DOHH2 (cell line): ENCODE data around the gene SERPINB7.

ENCODE experiments used
- EZH2phosphoT487 ChIP-seq: fragments of 200-600 bp; sonication (generic); IDR thresholded peaks from 2 replicates; pipeline ENCODE4 v1.6.1; 2017; ENCODE audit warnings: borderline replicate concordance, mild to moderate bottlenecking, antibody characterized with exemption, low read length, moderate library complexity, mixed read lengths
- TF ChIP-seq, protein P1 (sequence below): fragments of 200-600 bp; sonication (generic); IDR thresholded peaks from one replicate; pipeline ENCODE4 v1.5.1; 2014; ENCODE audit warnings: antibody characterized with exemption, mild to moderate bottlenecking, low read depth, low read length; ENCODE audit not compliant: poor library complexity, severe bottlenecking

DNA sequence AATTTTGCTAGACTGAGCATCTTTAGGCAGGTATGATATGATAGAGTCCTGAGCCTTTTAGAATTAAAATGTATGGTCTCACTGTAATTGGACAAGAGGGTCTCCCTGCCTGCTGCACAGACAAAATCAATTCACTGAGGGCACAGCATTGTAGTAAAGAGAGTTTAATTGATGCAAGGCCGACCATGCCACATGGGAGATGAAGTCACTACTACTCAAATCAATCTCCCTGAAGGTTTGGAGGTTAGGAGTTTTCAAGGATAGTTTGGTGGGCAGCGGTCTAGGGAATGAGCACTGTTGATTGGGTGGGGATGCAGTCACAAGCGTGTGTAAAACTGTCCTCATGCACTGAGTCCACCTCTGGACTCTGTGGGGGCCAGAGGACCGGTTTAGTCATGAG, 26.1 kb downstream of the SERPINB7 start:
- TF ChIP-seq, protein P1, sequence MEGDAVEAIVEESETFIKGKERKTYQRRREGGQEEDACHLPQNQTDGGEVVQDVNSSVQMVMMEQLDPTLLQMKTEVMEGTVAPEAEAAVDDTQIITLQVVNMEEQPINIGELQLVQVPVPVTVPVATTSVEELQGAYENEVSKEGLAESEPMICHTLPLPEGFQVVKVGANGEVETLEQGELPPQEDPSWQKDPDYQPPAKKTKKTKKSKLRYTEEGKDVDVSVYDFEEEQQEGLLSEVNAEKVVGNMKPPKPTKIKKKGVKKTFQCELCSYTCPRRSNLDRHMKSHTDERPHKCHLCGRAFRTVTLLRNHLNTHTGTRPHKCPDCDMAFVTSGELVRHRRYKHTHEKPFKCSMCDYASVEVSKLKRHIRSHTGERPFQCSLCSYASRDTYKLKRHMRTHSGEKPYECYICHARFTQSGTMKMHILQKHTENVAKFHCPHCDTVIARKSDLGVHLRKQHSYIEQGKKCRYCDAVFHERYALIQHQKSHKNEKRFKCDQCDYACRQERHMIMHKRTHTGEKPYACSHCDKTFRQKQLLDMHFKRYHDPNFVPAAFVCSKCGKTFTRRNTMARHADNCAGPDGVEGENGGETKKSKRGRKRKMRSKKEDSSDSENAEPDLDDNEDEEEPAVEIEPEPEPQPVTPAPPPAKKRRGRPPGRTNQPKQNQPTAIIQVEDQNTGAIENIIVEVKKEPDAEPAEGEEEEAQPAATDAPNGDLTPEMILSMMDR, result no peak
- no peak for TF ChIP-seq EZH2phosphoT487
